K562 (cell line): ENCODE results near the gene NOL12. TPM values are rescaled to one million over a fixed set of nuclear protein-coding genes. Genes with fewer than 3 reads are reported as not detected.

Experiments used
- BRD4 ChIP-seq: fragments of 200-600 bp; sonication (generic); IDR thresholded peaks from 2 replicates; pipeline ENCODE4 v1.6.1; 2017; ENCODE audit warnings: inconsistent platforms
- CBX3 ChIP-seq, 2 experiments: IDR thresholded peaks; 1 replicate in 1 of 2; 2 replicates in 1 of 2; pipeline ENCODE4 v1.6.1; 2012; ENCODE audit warnings: inconsistent platforms in 2 of 2, low read length in 2 of 2, borderline replicate concordance in 1 of 2, control low read depth in 1 of 2
- CCAR2 ChIP-seq: fragments of 200-400 bp; formaldehyde crosslinking; IDR thresholded peaks from 2 replicates; pipeline ENCODE4 v1.6.1; 2017; ENCODE audit warnings: mild to moderate bottlenecking, low read depth, low read length
- CXXC5 ChIP-seq: fragments of 250-450 bp; sonication (Bioruptor Pico); IDR thresholded peaks from 2 replicates; pipeline ENCODE4 v1.8.0; 2022; ENCODE audit warnings: inconsistent platforms, mild to moderate bottlenecking, moderate library complexity
- DDX20 ChIP-seq: fragments of 450-650 bp; IDR thresholded peaks from 2 replicates; pipeline ENCODE4 v1.6.1; 2016; ENCODE audit warnings: missing genetic modification characterization, low read depth, mild to moderate bottlenecking, missing compliant biosample characterization, moderate library complexity
- ETS2 ChIP-seq: IDR thresholded peaks from 2 replicates; pipeline ENCODE4 v1.6.1; 2016; ENCODE audit warnings: borderline replicate concordance, missing genetic modification characterization, mild to moderate bottlenecking, moderate library complexity, missing compliant biosample characterization; ENCODE audit not compliant: poor library complexity, severe bottlenecking
- GABPB1 ChIP-seq: sonication (generic); formaldehyde crosslinking; IDR thresholded peaks from 2 replicates; pipeline ENCODE4 v1.8.0; 2022; ENCODE audit warnings: mild to moderate bottlenecking, missing genetic modification reagents
- ILK ChIP-seq: fragments of 450-650 bp; IDR thresholded peaks from 2 replicates; pipeline ENCODE4 v1.6.1; 2016; ENCODE audit warnings: missing genetic modification characterization, low read depth, mild to moderate bottlenecking, missing compliant biosample characterization, moderate library complexity, borderline replicate concordance
- MAFK ChIP-seq: IDR thresholded peaks from 2 replicates; pipeline ENCODE4 v1.6.1; 2011; ENCODE audit warnings: low read length, improper control_type of control experiment
- MCM7 ChIP-seq, 2 experiments: fragments of 450-650 bp; IDR thresholded peaks; 2 replicates each; pipeline ENCODE4 v1.6.1; 2016 to 2018
- POLR2A ChIP-seq: fragments of 450-650 bp; conservative IDR thresholded peaks from 2 replicates; pipeline ENCODE4 v1.6.1; 2016
- PREB ChIP-seq: sonication (generic); formaldehyde crosslinking; IDR thresholded peaks from 2 replicates; pipeline ENCODE4 v1.8.1; 2023; ENCODE audit warnings: mild to moderate bottlenecking, missing genetic modification reagents
- PURB ChIP-seq: sonication (generic); formaldehyde crosslinking; IDR thresholded peaks from 2 replicates; pipeline ENCODE4 v1.9.0; 2021; ENCODE audit warnings: low read depth, mild to moderate bottlenecking, missing genetic modification reagents
- RUNX1 ChIP-seq: sonication (generic); IDR thresholded peaks from 2 replicates; pipeline ENCODE4 v1.6.1; 2016; ENCODE audit warnings: antibody characterized with exemption, low read depth
- SAFB ChIP-seq: fragments of 200-400 bp; formaldehyde crosslinking; IDR thresholded peaks from 2 replicates; pipeline ENCODE4 v1.6.1; 2017; ENCODE audit warnings: low read depth, low read length, borderline replicate concordance
- SIN3A ChIP-seq, 2 experiments: fragments of 150-350 bp in 1 of 2; IDR thresholded peaks; 2 replicates each; pipeline ENCODE4 v1.6.1; 2011 to 2016; ENCODE audit warnings: borderline replicate concordance in 2 of 2, low read depth in 2 of 2, low read length in 2 of 2, mild to moderate bottlenecking in 2 of 2, moderate library complexity in 2 of 2; ENCODE audit not compliant: control insufficient read depth in 1 of 2
- SPI1 ChIP-seq: IDR thresholded peaks from 2 replicates; pipeline ENCODE4 v1.6.1; 2011; ENCODE audit warnings: low read depth, low read length, control low read depth, borderline replicate concordance
- SREBF2 ChIP-seq: sonication (generic); formaldehyde crosslinking; IDR thresholded peaks from 2 replicates; pipeline ENCODE4 v1.4.0; 2020; ENCODE audit warnings: mild to moderate bottlenecking, missing genetic modification reagents
- STAG1 ChIP-seq: sonication (generic); formaldehyde crosslinking; IDR thresholded peaks from 2 replicates; pipeline ENCODE4 v1.5.0; 2020; ENCODE audit warnings: missing genetic modification reagents, borderline replicate concordance
- TFAP4 ChIP-seq: sonication (generic); formaldehyde crosslinking; IDR thresholded peaks from 2 replicates; pipeline ENCODE4 v1.8.0; 2022; ENCODE audit warnings: missing genetic modification reagents, mild to moderate bottlenecking, moderate library complexity, borderline replicate concordance
- TGIF2 ChIP-seq: sonication (generic); formaldehyde crosslinking; IDR thresholded peaks from 2 replicates; pipeline ENCODE4 v1.8.1; 2022; ENCODE audit warnings: mild to moderate bottlenecking, missing genetic modification reagents, moderate library complexity
- YY1 ChIP-seq, 3 experiments: IDR thresholded peaks; 2 replicates each; pipeline ENCODE4 v1.6.1; 2011; ENCODE audit warnings: low read length in 2 of 3, mild to moderate bottlenecking in 2 of 3, moderate library complexity in 2 of 3, borderline replicate concordance in 1 of 3, control low read depth in 1 of 3, low read depth in 1 of 3; ENCODE audit not compliant: insufficient read depth in 3 of 3, insufficient replicate concordance in 2 of 3, control insufficient read depth in 1 of 3, insufficient read length in 1 of 3; ENCODE audit errors: extremely low read depth in 1 of 3
- ZBTB7A ChIP-seq: IDR thresholded peaks from 2 replicates; pipeline ENCODE4 v1.6.1; 2011; ENCODE audit warnings: low read depth, mild to moderate bottlenecking, low read length, moderate library complexity, borderline replicate concordance; ENCODE audit not compliant: control insufficient read depth
- polyA plus RNA-seq, 8 experiments: library from polyadenylated mRNA; depleted of rRNA in 4 of 8; stranded (reverse) in 5 of 8; unstranded in 3 of 8; fragments of >200 nt; fragmentation: Nextera tagmentation in 2 of 8; fragmentation: Illumina TruSeq in 1 of 8; extraction: Ambion mirVana in 2 of 8; extraction: Trizol in 1 of 8; gene quantifications; 2 replicates each; pipeline versions ENCODE4 v1.2.1 to v1.2.3, GENCODE V29; 2011 to 2014; ENCODE audit warnings: inconsistent platforms in 1 of 8, missing spikeins in 1 of 8
- total RNA-seq, 7 experiments: library from RNA; depleted of rRNA in 6 of 7; stranded (reverse); fragments of >200 nt in 6 of 7; fragmentation: Illumina TruSeq in 2 of 7; extraction: Trizol in 2 of 7; gene quantifications; 2 replicates each; pipeline versions ENCODE4 v1.2.1 to v1.2.3, GENCODE V29; 2011 to 2021; ENCODE audit warnings: low replicate concordance in 1 of 7
- TF ChIP-seq, protein P1 (sequence below): fragments of 250-450 bp; sonication (Bioruptor Pico); IDR thresholded peaks from 2 replicates; pipeline ENCODE4 v1.9.0; 2021; ENCODE audit warnings: mild to moderate bottlenecking, inconsistent platforms

The NOL12 gene
- total and polyA plus RNA-seq, 9 of the 15 experiments (the other 6 are each of a cell fraction or from before 2014, with no cell fraction given) = 2.8 to 40.9 (median 28.5) TPM

DNA sequence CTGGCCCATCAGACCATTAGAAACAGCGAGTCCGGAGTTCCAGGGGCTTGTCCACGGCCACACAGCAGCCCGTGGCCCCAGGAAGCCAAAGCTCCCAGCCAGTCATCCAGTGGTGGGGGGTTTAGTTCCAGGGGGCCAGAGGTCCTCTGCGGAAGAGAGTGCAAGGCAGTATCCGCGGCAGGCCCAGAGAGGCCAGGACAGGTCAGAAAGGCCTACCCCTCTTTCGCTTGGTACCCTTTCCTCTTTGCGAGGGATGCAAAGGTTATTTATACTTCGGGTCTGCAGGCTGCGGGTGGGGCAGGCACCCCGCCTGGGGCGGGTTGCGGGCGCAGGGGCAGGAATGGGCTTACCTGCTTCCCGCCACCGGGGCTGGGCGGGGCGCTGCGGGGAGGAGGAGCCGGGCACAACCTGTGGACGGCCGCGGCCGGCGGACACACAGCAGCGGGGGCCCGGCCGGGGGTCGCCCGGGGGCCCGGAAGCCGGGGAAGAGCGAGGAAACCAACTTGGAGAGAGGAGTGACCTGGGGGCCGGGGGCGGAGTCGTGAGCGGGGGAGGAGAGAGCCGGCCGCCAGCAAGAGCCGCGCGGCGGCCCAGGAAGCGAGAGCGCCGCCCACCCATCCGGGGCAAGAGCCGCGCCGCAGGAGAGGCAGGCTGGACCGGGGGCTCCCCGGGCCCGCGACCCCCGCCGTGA is 46.9 kb upstream of the NOL12 start, which contains the start of gene SH3BP1 (continued):
- 0 out of 2 replicates have a peak, but pooled peaks have one; percentile 13 for TF ChIP-seq CXXC5 (CRISPR knock-in tag)
- TF ChIP-seq ETS2 = no peak
- TF ChIP-seq POLR2A = 0 out of 2 replicates have a peak, but pooled peaks have one; percentile 30
- no peak for TF ChIP-seq RUNX1
- peak in 1 of 2 experiments; percentile 65; a peak in 1 of 4 replicates for TF ChIP-seq SIN3A (IDR thresholded peaks at IDR 0.05; ENCODE audit: borderline replicate concordance in 2 of 2, control insufficient read depth in 1 of 2, low read depth in 2 of 2, low read length in 2 of 2)
- peak in 1 of 3 experiments; percentile 5 for TF ChIP-seq YY1 (IDR thresholded peaks at IDR 0.05; ENCODE audit: borderline replicate concordance in 1 of 3, control insufficient read depth in 1 of 3, extremely low read depth in 1 of 3, insufficient read depth in 3 of 3, insufficient read length in 1 of 3, insufficient replicate concordance in 2 of 3, low read depth in 1 of 3, low read length in 2 of 3)
- TF ChIP-seq TGIF2 (CRISPR knock-in tag) = no peak
- TF ChIP-seq, protein P1, sequence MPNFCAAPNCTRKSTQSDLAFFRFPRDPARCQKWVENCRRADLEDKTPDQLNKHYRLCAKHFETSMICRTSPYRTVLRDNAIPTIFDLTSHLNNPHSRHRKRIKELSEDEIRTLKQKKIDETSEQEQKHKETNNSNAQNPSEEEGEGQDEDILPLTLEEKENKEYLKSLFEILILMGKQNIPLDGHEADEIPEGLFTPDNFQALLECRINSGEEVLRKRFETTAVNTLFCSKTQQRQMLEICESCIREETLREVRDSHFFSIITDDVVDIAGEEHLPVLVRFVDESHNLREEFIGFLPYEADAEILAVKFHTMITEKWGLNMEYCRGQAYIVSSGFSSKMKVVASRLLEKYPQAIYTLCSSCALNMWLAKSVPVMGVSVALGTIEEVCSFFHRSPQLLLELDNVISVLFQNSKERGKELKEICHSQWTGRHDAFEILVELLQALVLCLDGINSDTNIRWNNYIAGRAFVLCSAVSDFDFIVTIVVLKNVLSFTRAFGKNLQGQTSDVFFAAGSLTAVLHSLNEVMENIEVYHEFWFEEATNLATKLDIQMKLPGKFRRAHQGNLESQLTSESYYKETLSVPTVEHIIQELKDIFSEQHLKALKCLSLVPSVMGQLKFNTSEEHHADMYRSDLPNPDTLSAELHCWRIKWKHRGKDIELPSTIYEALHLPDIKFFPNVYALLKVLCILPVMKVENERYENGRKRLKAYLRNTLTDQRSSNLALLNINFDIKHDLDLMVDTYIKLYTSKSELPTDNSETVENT = no peak
- no peak for TF ChIP-seq GABPB1 (CRISPR knock-in tag)
- no peak for TF ChIP-seq CCAR2
- TF ChIP-seq SAFB = no peak
- no peak for TF ChIP-seq SPI1
- no peak for TF ChIP-seq BRD4
- no peak for TF ChIP-seq MCM7 (IDR thresholded peaks at IDR 0.05)
- TF ChIP-seq CBX3 (IDR thresholded peaks at IDR 0.05; ENCODE audit: borderline replicate concordance in 1 of 2, low read length in 2 of 2) = no peak
- TF ChIP-seq SREBF2 (CRISPR knock-in tag) = no peak
- peak; percentile 29; the same call in 1 of the 2 replicates for TF ChIP-seq TFAP4 (CRISPR knock-in tag)
- no peak for TF ChIP-seq PREB (CRISPR knock-in tag)
- no peak for TF ChIP-seq PURB (CRISPR knock-in tag)
- no peak for TF ChIP-seq MAFK
- TF ChIP-seq ILK (tag) = no peak
- TF ChIP-seq ZBTB7A = peak; percentile 89; the same call in 1 of the 2 replicates
- TF ChIP-seq DDX20 (tag) = no peak
- TF ChIP-seq STAG1 (CRISPR knock-in tag) = no peak
